IMR-90 (cell line): ENCODE data around the gene PSMB2. TPM values are rescaled to one million over a fixed set of nuclear protein-coding genes. Genes with fewer than 3 reads are reported as not detected.

Source experiments
- ATAC-seq: fragments of 200-7000 bp; cut with Tn5 transposase; 2 replicates; pipeline ENCODE4 v1.9.1; 2020; ENCODE audit warnings: low read depth, mild to moderate bottlenecking, moderate library complexity
- BruUV-seq: library from RNA; stranded (reverse); fragments of 400-500 nt; replicated peaks from 2 replicates; lab custom pipeline; 2021; lab: Mats Ljungman, UMichigan
- CTCF ChIA-PET: fragments of 300-600 bp; formaldehyde crosslinking; extraction: SDS; loops from one replicate; lab custom pipeline; 2021; ENCODE audit warnings: antibody characterized with exemption; lab: Yijun Ruan, JAX
- POLR2A ChIA-PET: fragments of 300-600 bp; sonication (Branson Sonifier 250); formaldehyde crosslinking; loops from one replicate; lab custom pipeline; 2022; ENCODE audit warnings: antibody characterized with exemption; ENCODE audit not compliant: unreplicated experiment; lab: Charles Lee
- DNase-seq: peaks from one replicate; pipeline ENCODE4 v3.0.0; 2013
- H2AFZ ChIP-seq: replicated peaks from 2 replicates; pipeline ENCODE3; 2013; ENCODE audit warnings: low read length, mild to moderate bottlenecking; ENCODE audit not compliant: poor library complexity
- H2AK5ac ChIP-seq: 2 replicates; pipeline ENCODE4 v1.6.1; 2013; ENCODE audit warnings: low read depth, low read length, inconsistent platforms
- H2AK9ac ChIP-seq: replicated peaks from 2 replicates; pipeline ENCODE3; 2013; ENCODE audit warnings: mild to moderate bottlenecking, low read depth, low read length, moderate library complexity; ENCODE audit not compliant: poor library complexity
- H2BK120ac ChIP-seq: 2 replicates; pipeline ENCODE4 v1.6.1; 2013; ENCODE audit warnings: low read depth, low read length, inconsistent platforms
- H2BK15ac ChIP-seq: 3 replicates; pipeline ENCODE4 v1.6.1; 2013; ENCODE audit warnings: low read depth, low read length, inconsistent platforms
- H2BK20ac ChIP-seq: 2 replicates; pipeline ENCODE4 v1.6.1; 2013; ENCODE audit warnings: low read depth, mild to moderate bottlenecking, inconsistent platforms, low read length, moderate library complexity
- H2BK5ac ChIP-seq: 2 replicates; pipeline ENCODE4 v1.6.1; 2013; ENCODE audit warnings: mild to moderate bottlenecking, low read depth, low read length, inconsistent platforms; ENCODE audit not compliant: poor library complexity, severe bottlenecking
- H3K14ac ChIP-seq: replicated peaks from 2 replicates; pipeline ENCODE4 v1.6.1; 2013; ENCODE audit warnings: low read depth, low read length, inconsistent platforms
- H3K18ac ChIP-seq: 2 replicates; pipeline ENCODE4 v1.6.1; 2013; ENCODE audit warnings: low read depth, low read length, control low read depth
- H3K23ac ChIP-seq: 2 replicates; pipeline ENCODE4 v1.6.1; 2013; ENCODE audit warnings: low read depth, low read length, inconsistent platforms
- H3K27ac ChIP-seq: 2 replicates; pipeline ENCODE4 v1.5.1; 2013; ENCODE audit warnings: mild to moderate bottlenecking, control low read depth, low read length; ENCODE audit not compliant: insufficient read depth
- H3K27me3 ChIP-seq: 2 replicates; pipeline ENCODE4 v1.6.1; 2013; ENCODE audit warnings: low read length; ENCODE audit not compliant: control insufficient read depth, insufficient read depth
- H3K36me3 ChIP-seq: 2 replicates; pipeline ENCODE4 v1.6.1; 2013; ENCODE audit warnings: low read length, mixed read lengths; ENCODE audit not compliant: control insufficient read depth, insufficient read depth
- H3K4ac ChIP-seq: 2 replicates; pipeline ENCODE4 v1.6.1; 2013; ENCODE audit warnings: low read depth, low read length, inconsistent platforms
- H3K4me1 ChIP-seq: 2 replicates; pipeline ENCODE4 v1.6.1; 2013; ENCODE audit warnings: low read length, mixed read lengths; ENCODE audit not compliant: control insufficient read depth, insufficient read depth
- H3K4me2 ChIP-seq: 2 replicates; pipeline ENCODE4 v1.6.1; 2013; ENCODE audit warnings: low read depth, mild to moderate bottlenecking, control low read depth, low read length, moderate library complexity
- H3K4me3 ChIP-seq: 2 replicates; pipeline ENCODE4 v1.5.1; 2013; ENCODE audit warnings: low read depth, mild to moderate bottlenecking, control low read depth, low read length, moderate library complexity; ENCODE audit not compliant: insufficient read depth
- H3K56ac ChIP-seq: 2 replicates; pipeline ENCODE4 v1.6.1; 2013; ENCODE audit warnings: low read length, inconsistent platforms; ENCODE audit not compliant: insufficient read depth; ENCODE audit errors: extremely low read depth
- H3K79me1 ChIP-seq, 2 experiments: 2 replicates each; pipeline ENCODE4 v1.6.1; 2013; ENCODE audit warnings: low read length in 2 of 2, inconsistent platforms in 1 of 2, low read depth in 1 of 2
- H3K9ac ChIP-seq: 2 replicates; pipeline ENCODE4 v1.6.1; 2013; ENCODE audit warnings: low read depth, low read length, control low read depth
- H3K9me1 ChIP-seq: 2 replicates; pipeline ENCODE4 v1.6.1; 2013; ENCODE audit warnings: low read length, inconsistent platforms; ENCODE audit not compliant: insufficient read depth
- H3K9me3 ChIP-seq: 2 replicates; pipeline ENCODE4 v1.6.1; 2013; ENCODE audit warnings: low read length; ENCODE audit not compliant: control insufficient read depth, insufficient read depth
- H4K20me1 ChIP-seq: 2 replicates; pipeline ENCODE4 v1.6.1; 2013; ENCODE audit warnings: low read length, inconsistent platforms; ENCODE audit not compliant: insufficient read depth
- H4K5ac ChIP-seq: 2 replicates; pipeline ENCODE4 v1.6.1; 2013; ENCODE audit warnings: mild to moderate bottlenecking, low read depth, low read length, control low read depth
- H4K8ac ChIP-seq, 2 experiments: 2 replicates each; pipeline ENCODE4 v1.6.1; 2013; ENCODE audit warnings: low read depth in 2 of 2, low read length in 2 of 2, control low read depth in 1 of 2, inconsistent platforms in 1 of 2
- H4K91ac ChIP-seq: 2 replicates; pipeline ENCODE4 v1.6.1; 2013; ENCODE audit warnings: low read depth, low read length, inconsistent platforms; ENCODE audit not compliant: insufficient read depth
- CEBPB ChIP-seq: IDR thresholded peaks from 2 replicates; pipeline ENCODE4 v1.6.1; 2012; ENCODE audit warnings: low read depth, low read length, improper control_type of control experiment
- CHD1 ChIP-seq: IDR thresholded peaks from 2 replicates; pipeline ENCODE4 v1.6.1; 2012; ENCODE audit warnings: low read depth, low read length, improper control_type of control experiment
- CTCF ChIP-seq: conservative IDR thresholded peaks from 2 replicates; pipeline ENCODE4 v1.5.1; 2012; ENCODE audit warnings: mild to moderate bottlenecking, low read depth, low read length, improper control_type of control experiment
- ELK1 ChIP-seq: fragments of 150-350 bp; IDR thresholded peaks from 2 replicates; pipeline ENCODE4 v1.6.1; 2016; ENCODE audit warnings: low read depth, mild to moderate bottlenecking, low read length, moderate library complexity, borderline replicate concordance
- MAFK ChIP-seq: IDR thresholded peaks from 2 replicates; pipeline ENCODE4 v1.6.1; 2012; ENCODE audit warnings: low read depth, low read length, improper control_type of control experiment
- MAZ ChIP-seq: IDR thresholded peaks from 2 replicates; pipeline ENCODE4 v1.6.1; 2012; ENCODE audit warnings: low read depth, mild to moderate bottlenecking, low read length, improper control_type of control experiment, moderate library complexity, borderline replicate concordance
- NFE2L2 ChIP-seq: fragments of 150-350 bp; IDR thresholded peaks from 2 replicates; pipeline ENCODE4 v1.6.1; 2016; ENCODE audit warnings: low read depth, mild to moderate bottlenecking, low read length
- POLR2A ChIP-seq: IDR thresholded peaks from 2 replicates; pipeline ENCODE4 v1.6.1; 2012; ENCODE audit warnings: mild to moderate bottlenecking, low read depth, low read length
- RAD21 ChIP-seq: IDR thresholded peaks from 2 replicates; pipeline ENCODE4 v1.6.1; 2012; ENCODE audit warnings: low read length, improper control_type of control experiment
- RCOR1 ChIP-seq: IDR thresholded peaks from 2 replicates; pipeline ENCODE4 v1.6.1; 2012; ENCODE audit warnings: mild to moderate bottlenecking, low read length, improper control_type of control experiment; ENCODE audit not compliant: insufficient replicate concordance
- RFX5 ChIP-seq: IDR thresholded peaks from 2 replicates; pipeline ENCODE4 v1.8.0; 2012; ENCODE audit warnings: low read depth, mild to moderate bottlenecking, low read length, moderate library complexity
- SMC3 ChIP-seq: fragments of 150-350 bp; IDR thresholded peaks from 2 replicates; pipeline ENCODE4 v1.6.1; 2016; ENCODE audit warnings: low read depth, mild to moderate bottlenecking, antibody characterized with exemption, low read length, moderate library complexity
- USF2 ChIP-seq: fragments of 150-350 bp; IDR thresholded peaks from 2 replicates; pipeline ENCODE4 v1.6.1; 2017; ENCODE audit warnings: mild to moderate bottlenecking, antibody characterized with exemption, low read length, low read depth
- WGBS, 2 experiments: methylation state at CpG; one replicate each; pipeline versions ENCODE4 v1.1.5 to v1.1.7; 2013; ENCODE audit warnings: missing lambda C conversion rate in 2 of 2; ENCODE audit not compliant: insufficient read length in 1 of 2; ENCODE audit errors: extremely low coverage in 2 of 2; 5-methylcytosine and 5-hydroxymethylcytosine counted together
- dilution Hi-C: fragments of 300-500 bp; cut with HindIII; formaldehyde crosslinking; loops from one replicate; pipeline ENCODE4 v1.14.3; 2018; ENCODE audit warnings: low sequenced_read_pairs; ENCODE audit not compliant: unreplicated experiment
- in situ Hi-C: fragments of 300-500 bp; cut with MboI; formaldehyde crosslinking; loops from 3 replicates; pipeline ENCODE4 v1.14.3; 2019; ENCODE audit warnings: low sequenced_read_pairs, inconsistent platforms, mixed read lengths
- intact Hi-C: fragments of 100-400 bp; cut with micrococcal nuclease; formaldehyde crosslinking; loops from 2 replicates; pipeline ENCODE4 v1.10.0; 2022
- polyA plus RNA-seq, 3 experiments: library from polyadenylated mRNA; depleted of rRNA; stranded (reverse); fragments of >200 nt; gene quantifications; 2 replicates each; pipeline ENCODE4 v1.2.3, GENCODE V29; 2012; ENCODE audit warnings: low replicate concordance in 1 of 3
- total RNA-seq: library from RNA; depleted of rRNA; stranded (reverse); fragments of >200 nt; gene quantifications from 2 replicates; pipeline ENCODE4 v1.2.3, GENCODE V29; 2012

The PSMB2 gene
- total and polyA plus RNA-seq, 2 of the 4 experiments (the other 2 are of a cell fraction) = 23.8 to 86.2 TPM

- Histone ChIP-seq H3K27me3 (peaks cover 2% of the 10 kb centered on the region; the same call in 1 of the 2 replicates), H2AK9ac (no peak overlapping the region), H3K9ac (no peak overlapping the region), H4K20me1 (no peaks in the 10 kb centered on the region), H3K4me2 (no peak overlapping the region), H2BK15ac (no peak overlapping the region), H3K18ac (no peak overlapping the region), H3K4me3 (no peak overlapping the region), H4K91ac (no peak overlapping the region), H3K4me1 (peaks cover 3% of the 10 kb centered on the region; the same call in 1 of the 2 replicates), H3K4ac (no peak overlapping the region), H3K79me1 (no peaks in the 10 kb centered on the region), H3K9me3 (no peaks in the 10 kb centered on the region), H2AFZ (no peak overlapping the region), H2BK20ac (no peak overlapping the region), H3K56ac (no peak overlapping the region), H4K8ac (no peak overlapping the region), H3K14ac (no peak overlapping the region), H3K23ac (no peak overlapping the region), H2AK5ac (no peak overlapping the region), H2BK120ac (no peak overlapping the region), H3K9me1 (peaks cover 6% of the 10 kb centered on the region), H2BK5ac (no peak overlapping the region), H3K27ac (no peak overlapping the region), H3K36me3 (no peaks in the 10 kb centered on the region), H4K5ac (no peak overlapping the region)
- dilution Hi-C loops (no loop called here), intact Hi-C loops (no loop called here), in situ Hi-C loops (no loop called here)
- 83% methylated on average over 1 of the region's 2 CpGs; no CpG with 5 or more reads in 1 of the 2 experiments for WGBS, 2 experiments
- POLR2A ChIA-PET = no interaction called here
- CTCF ChIA-PET = no interaction called here
- TF ChIP-seq NFE2L2 = no peak
- no peak for TF ChIP-seq ELK1
- no peak for TF ChIP-seq MAZ
- TF ChIP-seq MAFK = no peak
- no peak for TF ChIP-seq SMC3
- TF ChIP-seq RAD21 = no peak
- no peak for TF ChIP-seq POLR2A
- no peak for TF ChIP-seq RFX5
- no peak for TF ChIP-seq USF2
- TF ChIP-seq CEBPB = no peak
- TF ChIP-seq RCOR1 = no peak
- TF ChIP-seq CHD1 = no peak
- no peak for TF ChIP-seq CTCF
- no peak for ATAC-seq
- no TSS peak for BruUV-seq
- no peak for DNase-seq
These were observed 20.1 kb upstream of the PSMB2 start for GRCh38 chr1:35661474-35661795.
